Lower lobe of right lung (tissue), 2 donors: Measurements from ENCODE around the gene HOGA1. TPM values are rescaled to one million over a fixed set of nuclear protein-coding genes. Genes with fewer than 3 reads are reported as not detected.
"Not testable (repeated sequence)": the region's sequence is repeated elsewhere in the genome, so short reads cannot be mapped to it uniquely, and the experiment has no call there.

ENCODE experiments used
- ATAC-seq, 2 donors: fragments of 200-7000 bp; cut with Tn5 transposase; one replicate each; pipeline ENCODE4 v1.9.1; 2020 to 2022; ENCODE audit warnings: mild to moderate bottlenecking in 2 of 2, moderate library complexity in 2 of 2
- DNase-seq: peaks from one replicate; pipeline ENCODE4 v3.0.0-alpha.2; 2020
- H3K27ac ChIP-seq: fragments of 200-600 bp; one replicate; pipeline ENCODE4 v1.8.0; 2022
- H3K27me3 ChIP-seq: fragments of 200-600 bp; one replicate; pipeline ENCODE4 v1.8.0; 2022; ENCODE audit warnings: low read depth
- H3K36me3 ChIP-seq: fragments of 200-600 bp; one replicate; pipeline ENCODE4 v1.8.0; 2022; ENCODE audit warnings: mild to moderate bottlenecking
- H3K4me1 ChIP-seq: fragments of 200-600 bp; one replicate; pipeline ENCODE4 v1.8.0; 2022
- H3K4me3 ChIP-seq: fragments of 200-600 bp; one replicate; pipeline ENCODE4 v1.8.0; 2022; ENCODE audit warnings: mild to moderate bottlenecking
- H3K9me3 ChIP-seq: fragments of 200-600 bp; one replicate; pipeline ENCODE4 v1.8.0; 2022
- CTCF ChIP-seq: fragments of 200-600 bp; IDR thresholded peaks from one replicate; pipeline ENCODE4 v1.8.0; 2022; ENCODE audit warnings: antibody characterized with exemption, mild to moderate bottlenecking
- intact Hi-C: fragments of 100-400 bp; cut with DNase I; formaldehyde crosslinking; loops from one replicate; pipeline ENCODE4 v1.11.0; 2022
- total RNA-seq: library from RNA; stranded (reverse); fragmentation: NEBNext Ultra II Directional; extraction: Animal tissue kit (Norgen Biotek cat#: 25700); gene quantifications from one replicate; pipeline ENCODE4 v1.2.1, GENCODE V29; 2021
- donor health status: DM: no; HTN: yes; CAD: no; lungs with severe emphysema.

The HOGA1 gene
- total RNA-seq, 1 donor from 2014 or later: 1.1 TPM

- H3K27me3 ChIP-seq: no peaks in the 10 kb centered on the region
- H3K9me3 ChIP-seq: no peaks in the 10 kb centered on the region
- DNase-seq (peak; percentile 99), ATAC-seq (peak; percentile 99)
- H3K4me1 ChIP-seq: peaks cover 24% of the 10 kb centered on the region
- TF ChIP-seq CTCF: no peak
- peaks cover 13% of the 10 kb centered on the region for H3K36me3 ChIP-seq
- intact Hi-C loops: no loop called here
- peak within 1 kb of the TSS; percentile 88 for H3K27ac ChIP-seq
- H3K4me3 ChIP-seq: peak within 1 kb of the TSS; percentile 82
These were observed 56.1 kb downstream of the HOGA1 start, which contains the start of gene PI4K2A for GRCh38 chr10:97640174-97640867. Gene PI4K2A, plus strand, starts transcription at chr10:97640671. Its CDS starts 72 bp downstream, at chr10:97640743.

- peak; percentile 67 for DNase-seq
These were observed 57.0 kb downstream of the HOGA1 start for GRCh38 chr10:97640868-97641811.

GRCh38 chr10:97642471-97643159, 58.4 kb downstream of the HOGA1 start:
- Histone ChIP-seq H3K36me3 (peaks cover 13% of the 10 kb centered on the region), H3K4me1 (peaks cover 32% of the 10 kb centered on the region), H3K4me3 (peak overlapping the region; percentile 82)
- H3K9me3 ChIP-seq, H3K27me3 ChIP-seq, intact Hi-C loops, ATAC-seq, H3K27ac ChIP-seq, DNase-seq: not testable (repeated sequence)

More at GRCh38 chr10:97640868-97641811, 57.0 kb downstream of the HOGA1 start:
- Histone ChIP-seq H3K27ac (peak overlapping the region; percentile 88), H3K9me3 (no peaks in the 10 kb centered on the region), H3K4me1 (peaks cover 24% of the 10 kb centered on the region), H3K36me3 (peaks cover 13% of the 10 kb centered on the region), H3K27me3 (no peaks in the 10 kb centered on the region), H3K4me3 (peak overlapping the region; percentile 82)
- no peak for TF ChIP-seq CTCF
- intact Hi-C loops: no loop called here
- ATAC-seq: peak; percentile 66 to 67

GRCh38 chr10:97643441-97643985, 59.3 kb downstream of the HOGA1 start:
- DNase-seq (no peak), ATAC-seq (no peak)
- no peak overlapping the region for H3K27ac ChIP-seq

GRCh38 chr10:97644936-97645335, 60.7 kb downstream of the HOGA1 start:
- intact Hi-C loops: no loop called here
- no peak overlapping the region for H3K4me3 ChIP-seq
- peaks cover 54% of the 10 kb centered on the region for H3K4me1 ChIP-seq
- no peaks in the 10 kb centered on the region for H3K9me3 ChIP-seq
- DNase-seq: no peak
- peaks cover 13% of the 10 kb centered on the region for H3K36me3 ChIP-seq
- no peak for ATAC-seq
- H3K27ac ChIP-seq: no peak overlapping the region
- no peaks in the 10 kb centered on the region for H3K27me3 ChIP-seq
- no peak for TF ChIP-seq CTCF

More at GRCh38 chr10:97643441-97643985, 59.3 kb downstream of the HOGA1 start:
- Histone ChIP-seq H3K9me3 (no peaks in the 10 kb centered on the region), H3K4me1 (peaks cover 41% of the 10 kb centered on the region), H3K27me3 (no peaks in the 10 kb centered on the region), H3K36me3 (peaks cover 13% of the 10 kb centered on the region), H3K4me3 (no peak overlapping the region)
- intact Hi-C loops: no loop called here
- no peak for TF ChIP-seq CTCF
